HG03575 (cell line): ENCODE data around the gene CYP4F8.

ENCODE experiments used
- ATAC-seq: cut with Tn5 transposase; IDR thresholded peaks from one replicate; pipeline ENCODE4 v1.9.1; 2021; ENCODE audit not compliant: unreplicated experiment, insufficient number of reproducible peaks, low FRiP score; ENCODE audit errors: extremely low read depth

The CYP4F8 gene

DNA sequence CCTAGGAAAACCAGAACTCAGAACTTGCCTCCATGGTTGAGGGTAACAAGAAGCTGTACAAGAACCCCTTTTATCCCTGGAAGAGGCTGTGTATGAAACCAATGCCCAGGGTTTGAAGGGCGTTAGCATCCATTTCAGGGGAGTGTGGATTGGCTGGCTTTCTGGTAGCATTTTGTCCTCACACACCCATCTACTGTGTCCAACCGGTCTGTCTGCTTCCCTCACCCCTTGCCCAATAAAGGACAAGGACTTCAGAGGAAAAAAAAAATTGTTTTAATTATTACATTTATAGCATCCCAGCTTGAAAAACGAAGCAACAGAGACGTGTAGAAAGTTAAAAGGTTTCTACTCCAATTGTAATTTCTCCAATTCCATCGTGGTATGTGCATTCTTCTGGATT, 2.7 kb upstream of the CYP4F8 start:
- ATAC-seq = no peak

DNA sequence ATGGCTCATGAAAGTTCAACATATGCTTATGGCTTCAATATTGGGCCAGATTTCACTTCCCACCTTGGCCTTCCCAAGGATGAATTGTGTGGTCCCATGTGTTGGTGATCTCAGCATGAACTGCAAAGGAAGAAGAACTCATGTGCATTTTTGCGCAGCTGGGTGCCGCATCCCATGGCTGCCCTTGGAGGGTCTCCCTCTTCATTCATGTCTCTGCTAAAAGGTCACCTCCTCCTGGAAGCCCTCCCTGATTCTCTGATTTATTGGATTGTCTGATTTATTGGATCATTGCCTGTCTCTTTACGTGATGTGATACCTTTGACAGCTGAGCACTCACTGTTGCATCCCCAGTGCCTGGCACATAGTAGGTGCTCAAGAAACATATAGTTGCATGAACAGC, 1.7 kb upstream of the CYP4F8 start:
- no peak for ATAC-seq

DNA sequence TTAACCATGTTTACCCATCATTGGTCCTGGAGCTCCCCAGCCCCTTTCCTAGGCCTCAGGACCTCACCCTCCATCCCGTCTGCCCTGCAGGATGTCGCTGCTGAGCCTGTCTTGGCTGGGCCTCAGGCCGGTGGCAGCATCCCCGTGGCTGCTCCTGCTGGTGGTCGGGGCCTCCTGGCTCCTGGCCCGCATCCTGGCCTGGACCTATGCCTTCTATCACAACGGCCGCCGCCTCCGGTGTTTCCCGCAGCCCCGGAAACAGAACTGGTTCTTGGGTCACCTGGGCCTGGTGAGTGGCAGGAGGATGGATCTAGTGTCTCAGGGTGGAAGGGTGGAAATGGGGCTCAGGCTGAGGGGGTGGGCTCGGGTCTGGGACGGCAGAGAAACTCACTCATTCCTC, 508 bp downstream of the CYP4F8 start:
- ATAC-seq = no peak

DNA sequence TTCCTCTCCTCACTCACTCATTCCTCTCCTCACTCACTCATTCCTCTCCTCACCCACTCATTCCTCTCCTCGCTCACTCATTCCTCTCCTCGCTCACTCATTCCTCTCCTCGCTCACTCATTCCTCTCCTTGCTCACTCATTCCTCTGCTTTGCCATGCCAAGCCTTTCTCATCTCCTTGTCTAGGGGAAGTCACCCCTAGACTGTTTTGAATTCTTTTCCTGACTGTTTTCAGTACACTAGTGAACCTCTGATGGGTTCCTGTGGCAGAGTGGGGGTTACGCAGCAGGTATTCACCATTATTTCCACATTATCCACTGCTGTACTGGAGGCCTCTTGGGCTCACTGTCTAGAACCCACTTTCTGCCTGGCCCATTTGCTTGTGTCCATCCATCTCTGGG, 1.2 kb downstream of the CYP4F8 start:
- ATAC-seq = no peak

GRCh38 chr19:15616627-15617270, 1.7 kb downstream of the CYP4F8 start:
- no peak for ATAC-seq

- no peak for ATAC-seq
Measured at GRCh38 chr19:15618321-15618720, 3.3 kb downstream of the CYP4F8 start.

DNA sequence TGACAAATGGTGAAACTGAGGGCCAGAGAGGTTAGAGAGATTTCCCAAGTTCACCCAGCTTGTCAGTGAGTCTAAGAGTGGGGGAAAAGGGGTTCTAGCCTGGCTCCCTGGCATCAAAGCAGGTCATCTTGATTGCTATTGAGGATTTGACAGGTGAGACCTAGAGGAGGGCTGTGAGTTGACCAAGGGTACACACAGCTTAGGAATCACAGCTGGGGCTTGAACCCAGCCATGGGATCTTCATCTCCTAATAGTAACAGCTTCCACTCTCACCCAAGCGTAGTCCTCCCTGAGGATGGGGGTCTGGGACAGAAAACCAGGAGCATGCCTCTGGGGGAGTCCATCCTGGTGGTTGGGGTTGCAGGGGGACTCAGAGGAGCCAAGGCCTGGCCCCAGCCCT, 6.8 kb downstream of the CYP4F8 start:
- ATAC-seq = no peak

DNA sequence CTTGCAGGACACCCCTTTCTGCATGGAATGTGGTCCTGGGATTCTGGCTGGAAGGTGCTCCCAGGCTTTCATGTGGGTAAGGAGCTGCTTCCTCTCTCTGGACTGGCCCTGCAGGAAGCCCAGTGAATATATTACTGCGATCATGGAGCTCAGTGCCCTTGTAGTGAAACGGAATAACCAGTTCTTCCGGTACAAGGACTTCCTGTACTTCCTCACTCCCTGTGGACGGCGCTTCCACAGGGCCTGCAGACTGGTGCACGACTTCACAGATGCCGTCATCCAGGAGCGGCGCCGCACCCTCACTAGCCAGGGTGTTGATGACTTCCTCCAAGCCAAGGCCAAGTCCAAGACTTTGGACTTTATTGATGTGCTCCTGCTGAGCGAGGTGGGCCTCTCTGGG, 8.0 kb downstream of the CYP4F8 start:
- ATAC-seq = no peak

DNA sequence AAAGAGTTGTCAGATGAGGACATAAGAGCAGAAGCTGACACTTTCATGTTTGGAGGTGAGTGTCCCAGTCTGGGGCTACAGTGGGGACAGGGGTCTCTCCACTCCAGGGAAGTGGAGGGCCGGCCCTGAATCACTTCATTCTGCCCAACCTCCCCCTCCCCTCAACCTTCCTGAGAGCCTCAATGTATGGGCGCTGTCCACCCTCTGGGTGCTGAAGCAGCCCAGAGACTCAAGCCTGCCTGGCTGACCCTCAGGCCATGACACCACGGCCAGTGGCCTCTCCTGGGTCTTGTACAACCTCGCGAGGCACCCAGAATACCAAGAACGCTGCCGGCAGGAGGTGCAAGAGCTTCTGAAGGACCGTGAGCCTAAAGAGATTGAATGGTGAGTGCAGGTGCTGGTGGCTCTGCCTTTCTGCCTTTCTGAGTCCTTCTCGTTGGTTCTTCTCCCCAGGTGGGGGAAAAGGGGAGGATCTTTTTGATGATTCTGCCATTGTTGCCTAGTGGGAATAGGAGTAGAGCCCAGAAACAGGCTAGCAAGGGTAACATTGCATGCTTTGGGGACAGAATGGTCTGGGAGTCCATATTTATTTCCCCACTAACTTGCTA, 8.8 kb downstream of the CYP4F8 start:
- ATAC-seq = no peak

- no peak for ATAC-seq
Measured at GRCh38 chr19:15628236-15629002, 13.4 kb downstream of the CYP4F8 start.

DNA sequence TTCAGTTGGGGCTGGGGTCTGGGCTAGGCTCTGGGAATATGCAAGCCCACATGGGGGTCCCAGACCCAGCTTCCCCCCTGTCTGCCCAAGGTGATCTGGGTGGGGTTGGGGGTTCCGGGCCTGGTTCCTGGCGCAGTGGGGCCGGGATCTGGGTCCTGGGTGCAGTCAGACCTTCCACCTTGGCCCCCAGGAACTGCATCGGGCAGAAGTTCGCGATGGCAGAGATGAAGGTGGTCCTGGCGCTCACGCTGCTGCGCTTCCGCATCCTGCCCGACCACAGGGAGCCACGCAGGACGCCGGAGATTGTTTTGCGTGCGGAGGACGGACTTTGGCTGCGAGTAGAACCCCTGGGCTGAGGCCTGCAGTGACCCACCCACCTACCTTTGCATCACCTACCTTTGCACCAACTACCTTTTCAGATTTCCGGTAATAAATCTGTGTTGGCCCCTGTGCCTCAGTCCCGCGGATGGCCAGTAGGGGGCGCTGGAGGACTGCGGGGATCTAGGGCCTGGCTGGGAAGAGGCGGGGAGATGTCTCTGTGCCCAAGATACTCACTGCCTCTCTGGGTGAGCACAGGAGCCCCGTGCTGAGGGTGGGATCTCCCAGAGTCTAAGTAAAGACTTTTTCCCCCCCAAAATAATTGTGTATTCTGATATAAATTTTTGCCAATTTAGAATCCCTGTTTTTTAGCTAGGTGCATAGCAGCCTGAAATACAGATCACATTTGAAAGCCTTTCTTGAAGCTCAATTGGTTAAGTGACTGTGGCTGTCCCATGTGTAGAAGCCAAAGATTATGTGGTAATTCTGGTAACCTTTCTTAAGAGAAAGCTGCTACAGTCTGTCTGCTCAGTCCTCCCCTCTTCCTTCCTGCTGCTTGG, 14.2 kb downstream of the CYP4F8 start:
- no peak for ATAC-seq

DNA sequence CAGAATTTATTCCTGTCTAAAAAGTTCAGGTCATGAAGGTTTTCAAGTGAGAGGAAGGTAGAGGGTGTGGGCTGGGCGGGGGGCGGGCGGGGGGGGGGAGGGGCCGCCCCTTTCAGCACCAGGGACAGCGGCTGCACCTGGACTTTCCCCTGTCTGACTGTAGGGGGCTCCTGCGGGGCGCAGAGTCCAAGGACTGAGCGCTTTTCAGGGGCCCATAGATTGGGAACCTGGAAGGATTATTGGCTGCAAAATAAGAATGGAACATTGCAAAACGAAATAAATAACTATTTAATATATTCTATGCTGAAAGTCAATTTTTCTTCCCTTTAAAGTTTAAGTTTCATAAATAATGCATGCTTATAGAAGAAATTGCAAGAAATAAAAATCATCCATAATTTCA, 16.8 kb downstream of the CYP4F8 start:
- ATAC-seq = no peak

- no peak for ATAC-seq
Measured at GRCh38 chr19:15633082-15633835, 18.2 kb downstream of the CYP4F8 start.

GRCh38 chr19:15634105-15634504, 19.1 kb downstream of the CYP4F8 start:
- ATAC-seq = no peak

DNA sequence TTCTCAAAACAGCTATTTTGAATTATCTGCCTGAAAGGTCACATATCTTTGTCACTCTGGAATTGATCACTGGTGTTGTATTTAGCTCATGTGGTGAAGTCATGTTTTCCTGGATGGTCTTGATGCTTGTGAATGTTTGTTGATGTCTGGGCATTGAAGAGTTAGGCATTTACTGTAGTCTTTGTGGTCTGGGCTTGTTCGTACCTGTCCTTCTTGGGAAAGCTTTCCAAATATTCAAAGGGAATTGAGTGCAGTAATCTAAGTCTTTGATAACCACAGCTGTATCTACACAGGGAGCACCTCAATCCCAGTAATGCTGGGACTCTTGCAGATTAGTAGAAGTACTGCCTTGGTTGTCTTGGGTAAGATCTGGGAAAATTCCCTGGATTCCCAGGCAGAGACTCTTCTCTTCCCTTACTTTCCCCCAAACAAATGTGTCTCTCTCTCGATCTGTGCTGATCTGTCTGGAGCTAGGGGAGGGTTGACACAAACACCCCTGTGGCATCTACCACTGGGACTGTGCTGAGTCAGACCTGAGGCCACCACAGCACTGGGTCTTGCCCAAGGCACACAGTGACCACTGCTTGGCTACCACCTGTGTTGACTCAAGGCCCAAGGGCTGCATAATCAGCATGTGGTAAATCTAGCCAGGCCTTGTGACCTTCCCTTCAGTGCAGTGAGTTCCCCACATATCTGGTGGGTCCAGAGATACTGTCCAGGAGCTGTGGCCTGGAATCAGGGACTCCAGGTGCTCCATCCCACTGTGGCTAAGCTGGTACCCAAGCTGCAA, 20.2 kb downstream of the CYP4F8 start:
- ATAC-seq = no peak

- ATAC-seq = no peak
Measured at GRCh38 chr19:15636026-15636425, 21.0 kb downstream of the CYP4F8 start.

DNA sequence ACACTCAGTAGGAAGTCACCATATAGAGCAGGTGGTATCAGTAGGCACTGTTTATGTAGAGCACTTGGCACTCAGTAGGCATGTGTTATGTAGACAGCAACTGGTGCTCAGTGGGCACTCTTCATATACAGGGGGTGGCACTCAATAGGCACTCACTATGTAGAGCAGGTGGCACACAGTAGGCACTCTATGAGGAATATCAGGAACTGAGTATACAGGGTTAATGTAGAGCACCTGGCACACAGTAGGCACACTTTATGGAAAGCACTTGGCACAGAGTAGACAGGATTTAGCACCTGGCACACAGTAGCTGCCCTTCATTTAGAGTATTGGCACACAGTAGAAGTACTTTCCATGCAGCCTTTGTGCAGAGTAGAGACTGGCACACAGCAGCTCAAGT, 24.6 kb downstream of the CYP4F8 start:
- no peak for ATAC-seq

DNA sequence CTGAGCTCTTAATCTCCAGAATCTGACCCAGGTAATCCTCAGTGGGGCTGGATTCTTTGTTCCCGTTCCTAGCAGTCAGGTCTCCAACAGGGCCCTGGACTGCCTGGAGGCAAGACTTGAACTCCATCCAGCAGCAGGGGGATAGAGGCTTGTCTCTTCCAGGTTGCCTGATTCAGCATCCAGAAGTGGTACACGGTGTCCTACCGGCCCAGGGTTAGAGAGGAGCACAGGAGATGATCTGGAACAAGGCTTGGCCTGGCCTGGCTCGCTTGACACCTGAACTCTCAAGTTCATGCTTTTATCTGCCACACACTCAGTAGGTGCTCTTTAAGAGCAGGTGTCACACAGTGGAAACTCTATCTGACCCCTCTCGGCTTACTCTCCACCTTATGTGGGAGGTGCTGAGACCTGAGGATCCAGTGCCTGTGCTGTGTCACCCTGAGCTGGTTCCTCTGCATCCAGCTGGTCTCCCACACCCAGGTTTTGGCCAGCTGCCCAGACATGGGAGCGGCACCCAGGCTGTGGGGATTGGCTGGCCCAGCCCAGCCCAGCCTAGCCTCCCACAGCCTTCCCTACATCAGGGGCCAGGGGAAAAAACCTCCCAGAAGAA, 25.4 kb downstream of the CYP4F8 start, which contains the start of gene CYP4F3:
Gene CYP4F3, plus strand, starts transcription at position 604 of the 610 bp plus-strand sequence. CDS start 519 bp downstream, outside the sequence.
- no peak for ATAC-seq
